HepG2 (cell line): ENCODE data around the gene SAPCD2. TPM values are rescaled to one million over a fixed set of nuclear protein-coding genes. Genes with fewer than 3 reads are reported as not detected.
A peak's percentile ranks its signal among the peaks of the same experiment; 100 is the strongest.

Experiments
- ELF4 ChIP-seq: sonication (generic); formaldehyde crosslinking; IDR thresholded peaks from 2 replicates; pipeline ENCODE4 v1.5.0; 2020; ENCODE audit warnings: missing genetic modification reagents, mild to moderate bottlenecking, moderate library complexity, borderline replicate concordance
- GZF1 ChIP-seq: sonication (generic); formaldehyde crosslinking; IDR thresholded peaks from 2 replicates; pipeline ENCODE4 v1.5.1; 2020; ENCODE audit warnings: mild to moderate bottlenecking, missing genetic modification reagents
- NFKB2 ChIP-seq: sonication (generic); formaldehyde crosslinking; IDR thresholded peaks from 2 replicates; pipeline ENCODE4 v1.4.0; 2020; ENCODE audit warnings: missing genetic modification reagents, borderline replicate concordance
- SNAPC2 ChIP-seq: sonication (generic); formaldehyde crosslinking; IDR thresholded peaks from 2 replicates; pipeline ENCODE4 v1.8.1; 2022; ENCODE audit warnings: mild to moderate bottlenecking, missing genetic modification reagents
- STAT5B ChIP-seq: sonication (generic); formaldehyde crosslinking; IDR thresholded peaks from 2 replicates; pipeline ENCODE4 v1.4.0; 2020; ENCODE audit warnings: missing genetic modification reagents
- TBX3 ChIP-seq: fragments of 450-650 bp; IDR thresholded peaks from 2 replicates; pipeline ENCODE4 v1.6.1; 2017; ENCODE audit warnings: antibody characterized with exemption, mild to moderate bottlenecking, inconsistent platforms, borderline replicate concordance
- ZNF446 ChIP-seq: sonication (generic); formaldehyde crosslinking; IDR thresholded peaks from 2 replicates; pipeline ENCODE4 v1.5.0; 2020; ENCODE audit warnings: mild to moderate bottlenecking, missing genetic modification reagents
- ZNF543 ChIP-seq: sonication (generic); formaldehyde crosslinking; IDR thresholded peaks from 2 replicates; pipeline ENCODE4 v1.4.0; 2020; ENCODE audit warnings: mild to moderate bottlenecking, missing genetic modification reagents
- ZNF749 ChIP-seq: sonication (generic); formaldehyde crosslinking; IDR thresholded peaks from 2 replicates; pipeline ENCODE4 v1.8.0; 2022; ENCODE audit warnings: mild to moderate bottlenecking, missing genetic modification reagents, moderate library complexity, borderline replicate concordance
- ZSCAN12 ChIP-seq: sonication (generic); formaldehyde crosslinking; IDR thresholded peaks from 2 replicates; pipeline ENCODE4 v1.9.0; 2021; ENCODE audit warnings: mild to moderate bottlenecking, missing genetic modification reagents
- polyA plus RNA-seq, 8 experiments: library from polyadenylated mRNA; depleted of rRNA in 3 of 8; stranded (reverse) in 7 of 8; unstranded in 1 of 8; fragments of >200 nt; fragmentation: Illumina TruSeq in 4 of 8; extraction: Trizol in 4 of 8; gene quantifications; 2 replicates each; pipeline versions ENCODE4 v1.2.1 to v1.2.3, GENCODE V29; 2011 to 2016; ENCODE audit warnings: low read depth in 4 of 8, missing spikeins in 1 of 8, mixed read lengths in 1 of 8; ENCODE audit not compliant: insufficient read depth in 1 of 8
- total RNA-seq, 5 experiments: library from RNA; depleted of rRNA; stranded (reverse); fragments of >200 nt; fragmentation: Illumina TruSeq; extraction: Trizol; gene quantifications; 2 replicates each; pipeline ENCODE4 v1.2.3, GENCODE V29; 2016; ENCODE audit warnings: low read depth in 1 of 5
- TF ChIP-seq, protein P1 (sequence below): sonication (generic); formaldehyde crosslinking; conservative IDR thresholded peaks from 2 replicates; pipeline ENCODE4 v1.8.0; 2022; ENCODE audit warnings: missing genetic modification reagents
- TF ChIP-seq, protein P2 (sequence below): sonication (generic); formaldehyde crosslinking; IDR thresholded peaks from 2 replicates; pipeline ENCODE4 v1.4.0; 2020; ENCODE audit warnings: missing genetic modification reagents
- TF ChIP-seq, protein P3 (sequence below): sonication (generic); formaldehyde crosslinking; IDR thresholded peaks from 2 replicates; pipeline ENCODE4 v1.8.0; 2022; ENCODE audit warnings: mild to moderate bottlenecking, missing genetic modification reagents, borderline replicate concordance
- TF ChIP-seq, protein P4 (sequence below): sonication (generic); formaldehyde crosslinking; conservative IDR thresholded peaks from 2 replicates; pipeline ENCODE4 v1.4.0; 2020; ENCODE audit warnings: missing genetic modification reagents
- TF ChIP-seq, protein P5 (sequence below): sonication (generic); formaldehyde crosslinking; IDR thresholded peaks from 2 replicates; pipeline ENCODE4 v1.5.1; 2020; ENCODE audit warnings: mild to moderate bottlenecking, missing genetic modification reagents, moderate library complexity

SAPCD2 gene
- total and polyA plus RNA-seq, 2 of the 13 experiments (the other 11 are each of a cell fraction or from before 2014, with no cell fraction given) = 21.9 to 42.8 TPM

DNA sequence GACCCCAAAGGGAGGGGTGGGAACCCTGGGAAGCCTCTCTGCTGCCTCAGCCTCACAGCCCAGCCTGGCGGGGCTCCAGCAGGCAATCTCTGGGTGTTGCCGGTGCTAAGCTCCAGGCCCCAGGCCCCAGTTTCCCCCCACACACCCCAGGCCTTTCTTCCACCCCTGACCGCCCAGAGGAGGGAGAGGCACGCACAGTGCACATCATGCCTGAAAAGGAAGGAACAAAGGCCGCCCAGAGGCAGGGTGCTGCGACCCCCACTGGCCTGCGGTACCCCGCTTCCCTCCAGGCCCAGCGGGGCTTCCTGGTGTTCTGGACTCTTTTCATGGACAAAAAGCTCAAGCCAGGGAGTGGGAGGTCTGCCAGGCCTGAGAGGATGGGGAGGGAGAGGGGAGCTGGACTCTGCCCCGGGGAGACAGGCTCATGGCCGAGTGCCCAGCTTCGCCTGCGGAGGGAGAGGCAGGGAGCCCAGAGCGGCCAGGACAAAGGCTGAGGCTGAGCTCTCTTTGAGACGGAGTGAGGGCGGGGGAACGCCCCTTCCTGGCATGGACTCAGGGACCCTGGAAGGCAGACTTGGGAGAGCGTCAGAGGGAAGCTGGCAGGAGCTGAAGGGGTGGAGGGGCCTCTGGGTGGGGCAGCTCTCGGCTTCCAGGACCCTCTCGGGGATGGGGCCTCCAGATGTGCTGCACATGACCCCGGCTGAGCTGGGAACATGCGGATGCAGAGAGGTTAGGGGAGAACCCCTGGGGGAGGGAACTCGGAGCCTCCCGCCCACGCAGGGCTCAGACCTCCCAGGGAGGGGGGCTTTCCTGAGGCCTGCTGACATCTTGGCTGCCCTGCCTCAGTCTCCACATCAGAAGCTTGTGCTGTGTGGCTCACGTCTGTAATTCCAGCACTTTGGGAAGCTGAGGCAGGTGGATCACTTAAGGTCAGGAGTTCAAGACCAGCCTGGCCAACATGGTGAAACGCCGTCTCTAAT, 14.7 kb downstream of the SAPCD2 start (continued):
- no peak for TF ChIP-seq ZSCAN12 (CRISPR knock-in tag)
- TF ChIP-seq ZNF749 = peak; percentile 53
- TF ChIP-seq ZNF446 (CRISPR knock-in tag) = no peak
- TF ChIP-seq, protein P1, sequence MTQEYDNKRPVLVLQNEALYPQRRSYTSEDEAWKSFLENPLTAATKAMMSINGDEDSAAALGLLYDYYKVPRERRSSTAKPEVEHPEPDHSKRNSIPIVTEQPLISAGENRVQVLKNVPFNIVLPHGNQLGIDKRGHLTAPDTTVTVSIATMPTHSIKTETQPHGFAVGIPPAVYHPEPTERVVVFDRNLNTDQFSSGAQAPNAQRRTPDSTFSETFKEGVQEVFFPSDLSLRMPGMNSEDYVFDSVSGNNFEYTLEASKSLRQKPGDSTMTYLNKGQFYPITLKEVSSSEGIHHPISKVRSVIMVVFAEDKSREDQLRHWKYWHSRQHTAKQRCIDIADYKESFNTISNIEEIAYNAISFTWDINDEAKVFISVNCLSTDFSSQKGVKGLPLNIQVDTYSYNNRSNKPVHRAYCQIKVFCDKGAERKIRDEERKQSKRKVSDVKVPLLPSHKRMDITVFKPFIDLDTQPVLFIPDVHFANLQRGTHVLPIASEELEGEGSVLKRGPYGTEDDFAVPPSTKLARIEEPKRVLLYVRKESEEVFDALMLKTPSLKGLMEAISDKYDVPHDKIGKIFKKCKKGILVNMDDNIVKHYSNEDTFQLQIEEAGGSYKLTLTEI = no peak
- TF ChIP-seq GZF1 (CRISPR knock-in tag) = no peak
- TF ChIP-seq, protein P2, sequence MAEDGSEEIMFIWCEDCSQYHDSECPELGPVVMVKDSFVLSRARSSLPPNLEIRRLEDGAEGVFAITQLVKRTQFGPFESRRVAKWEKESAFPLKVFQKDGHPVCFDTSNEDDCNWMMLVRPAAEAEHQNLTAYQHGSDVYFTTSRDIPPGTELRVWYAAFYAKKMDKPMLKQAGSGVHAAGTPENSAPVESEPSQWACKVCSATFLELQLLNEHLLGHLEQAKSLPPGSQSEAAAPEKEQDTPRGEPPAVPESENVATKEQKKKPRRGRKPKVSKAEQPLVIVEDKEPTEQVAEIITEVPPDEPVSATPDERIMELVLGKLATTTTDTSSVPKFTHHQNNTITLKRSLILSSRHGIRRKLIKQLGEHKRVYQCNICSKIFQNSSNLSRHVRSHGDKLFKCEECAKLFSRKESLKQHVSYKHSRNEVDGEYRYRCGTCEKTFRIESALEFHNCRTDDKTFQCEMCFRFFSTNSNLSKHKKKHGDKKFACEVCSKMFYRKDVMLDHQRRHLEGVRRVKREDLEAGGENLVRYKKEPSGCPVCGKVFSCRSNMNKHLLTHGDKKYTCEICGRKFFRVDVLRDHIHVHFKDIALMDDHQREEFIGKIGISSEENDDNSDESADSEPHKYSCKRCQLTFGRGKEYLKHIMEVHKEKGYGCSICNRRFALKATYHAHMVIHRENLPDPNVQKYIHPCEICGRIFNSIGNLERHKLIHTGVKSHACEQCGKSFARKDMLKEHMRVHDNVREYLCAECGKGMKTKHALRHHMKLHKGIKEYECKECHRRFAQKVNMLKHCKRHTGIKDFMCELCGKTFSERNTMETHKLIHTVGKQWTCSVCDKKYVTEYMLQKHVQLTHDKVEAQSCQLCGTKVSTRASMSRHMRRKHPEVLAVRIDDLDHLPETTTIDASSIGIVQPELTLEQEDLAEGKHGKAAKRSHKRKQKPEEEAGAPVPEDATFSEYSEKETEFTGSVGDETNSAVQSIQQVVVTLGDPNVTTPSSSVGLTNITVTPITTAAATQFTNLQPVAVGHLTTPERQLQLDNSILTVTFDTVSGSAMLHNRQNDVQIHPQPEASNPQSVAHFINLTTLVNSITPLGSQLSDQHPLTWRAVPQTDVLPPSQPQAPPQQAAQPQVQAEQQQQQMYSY (CRISPR knock-in tag) = peak; percentile 84; the same call in 1 of the 2 replicates
- no peak for TF ChIP-seq STAT5B (CRISPR knock-in tag)
- TF ChIP-seq NFKB2 (CRISPR knock-in tag) = 0 out of 2 replicates have a peak, but pooled peaks have one; percentile 28
- TF ChIP-seq, protein P3, sequence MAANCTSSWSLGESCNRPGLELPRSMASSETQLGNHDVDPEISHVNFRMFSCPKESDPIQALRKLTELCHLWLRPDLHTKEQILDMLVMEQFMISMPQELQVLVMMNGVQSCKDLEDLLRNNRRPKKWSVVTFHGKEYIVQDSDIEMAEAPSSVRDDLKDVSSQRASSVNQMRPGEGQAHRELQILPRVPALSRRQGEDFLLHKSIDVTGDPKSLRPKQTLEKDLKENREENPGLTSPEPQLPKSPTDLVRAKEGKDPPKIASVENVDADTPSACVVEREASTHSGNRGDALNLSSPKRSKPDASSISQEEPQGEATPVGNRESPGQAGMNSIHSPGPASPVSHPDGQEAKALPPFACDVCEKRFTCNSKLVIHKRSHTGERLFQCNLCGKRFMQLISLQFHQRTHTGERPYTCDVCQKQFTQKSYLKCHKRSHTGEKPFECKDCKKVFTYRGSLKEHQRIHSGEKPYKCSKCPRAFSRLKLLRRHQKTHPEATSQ (CRISPR knock-in tag) = no peak
- TF ChIP-seq, protein P4, sequence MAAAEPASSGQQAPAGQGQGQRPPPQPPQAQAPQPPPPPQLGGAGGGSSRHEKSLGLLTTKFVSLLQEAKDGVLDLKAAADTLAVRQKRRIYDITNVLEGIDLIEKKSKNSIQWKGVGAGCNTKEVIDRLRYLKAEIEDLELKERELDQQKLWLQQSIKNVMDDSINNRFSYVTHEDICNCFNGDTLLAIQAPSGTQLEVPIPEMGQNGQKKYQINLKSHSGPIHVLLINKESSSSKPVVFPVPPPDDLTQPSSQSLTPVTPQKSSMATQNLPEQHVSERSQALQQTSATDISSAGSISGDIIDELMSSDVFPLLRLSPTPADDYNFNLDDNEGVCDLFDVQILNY (CRISPR knock-in tag) = no peak
- no peak for TF ChIP-seq TBX3
- TF ChIP-seq ELF4 (CRISPR knock-in tag) = no peak
- TF ChIP-seq, protein P5, sequence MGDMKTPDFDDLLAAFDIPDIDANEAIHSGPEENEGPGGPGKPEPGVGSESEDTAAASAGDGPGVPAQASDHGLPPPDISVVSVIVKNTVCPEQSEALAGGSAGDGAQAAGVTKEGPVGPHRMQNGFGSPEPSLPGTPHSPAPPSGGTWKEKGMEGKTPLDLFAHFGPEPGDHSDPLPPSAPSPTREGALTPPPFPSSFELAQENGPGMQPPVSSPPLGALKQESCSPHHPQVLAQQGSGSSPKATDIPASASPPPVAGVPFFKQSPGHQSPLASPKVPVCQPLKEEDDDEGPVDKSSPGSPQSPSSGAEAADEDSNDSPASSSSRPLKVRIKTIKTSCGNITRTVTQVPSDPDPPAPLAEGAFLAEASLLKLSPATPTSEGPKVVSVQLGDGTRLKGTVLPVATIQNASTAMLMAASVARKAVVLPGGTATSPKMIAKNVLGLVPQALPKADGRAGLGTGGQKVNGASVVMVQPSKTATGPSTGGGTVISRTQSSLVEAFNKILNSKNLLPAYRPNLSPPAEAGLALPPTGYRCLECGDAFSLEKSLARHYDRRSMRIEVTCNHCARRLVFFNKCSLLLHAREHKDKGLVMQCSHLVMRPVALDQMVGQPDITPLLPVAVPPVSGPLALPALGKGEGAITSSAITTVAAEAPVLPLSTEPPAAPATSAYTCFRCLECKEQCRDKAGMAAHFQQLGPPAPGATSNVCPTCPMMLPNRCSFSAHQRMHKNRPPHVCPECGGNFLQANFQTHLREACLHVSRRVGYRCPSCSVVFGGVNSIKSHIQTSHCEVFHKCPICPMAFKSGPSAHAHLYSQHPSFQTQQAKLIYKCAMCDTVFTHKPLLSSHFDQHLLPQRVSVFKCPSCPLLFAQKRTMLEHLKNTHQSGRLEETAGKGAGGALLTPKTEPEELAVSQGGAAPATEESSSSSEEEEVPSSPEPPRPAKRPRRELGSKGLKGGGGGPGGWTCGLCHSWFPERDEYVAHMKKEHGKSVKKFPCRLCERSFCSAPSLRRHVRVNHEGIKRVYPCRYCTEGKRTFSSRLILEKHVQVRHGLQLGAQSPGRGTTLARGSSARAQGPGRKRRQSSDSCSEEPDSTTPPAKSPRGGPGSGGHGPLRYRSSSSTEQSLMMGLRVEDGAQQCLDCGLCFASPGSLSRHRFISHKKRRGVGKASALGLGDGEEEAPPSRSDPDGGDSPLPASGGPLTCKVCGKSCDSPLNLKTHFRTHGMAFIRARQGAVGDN (CRISPR knock-in tag) = peak; percentile 87
- TF ChIP-seq SNAPC2 = 0 out of 2 replicates have a peak, but pooled peaks have one; percentile 47
- TF ChIP-seq ZNF543 = no peak
